Nucleus accumbens (tissue), 56 donors: ENCODE results near the gene SPRING1.
"Not testable (repeated sequence)": the region's sequence is repeated elsewhere in the genome, so short reads cannot be mapped to it uniquely, and the experiment has no call there.

Source experiments
- DNase-seq, 56 donors: peaks; one replicate each; lab custom pipeline; 2025; lab: John Stamatoyannopoulos, UW

SPRING1 gene, protein sequence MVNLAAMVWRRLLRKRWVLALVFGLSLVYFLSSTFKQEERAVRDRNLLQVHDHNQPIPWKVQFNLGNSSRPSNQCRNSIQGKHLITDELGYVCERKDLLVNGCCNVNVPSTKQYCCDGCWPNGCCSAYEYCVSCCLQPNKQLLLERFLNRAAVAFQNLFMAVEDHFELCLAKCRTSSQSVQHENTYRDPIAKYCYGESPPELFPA

DNA sequence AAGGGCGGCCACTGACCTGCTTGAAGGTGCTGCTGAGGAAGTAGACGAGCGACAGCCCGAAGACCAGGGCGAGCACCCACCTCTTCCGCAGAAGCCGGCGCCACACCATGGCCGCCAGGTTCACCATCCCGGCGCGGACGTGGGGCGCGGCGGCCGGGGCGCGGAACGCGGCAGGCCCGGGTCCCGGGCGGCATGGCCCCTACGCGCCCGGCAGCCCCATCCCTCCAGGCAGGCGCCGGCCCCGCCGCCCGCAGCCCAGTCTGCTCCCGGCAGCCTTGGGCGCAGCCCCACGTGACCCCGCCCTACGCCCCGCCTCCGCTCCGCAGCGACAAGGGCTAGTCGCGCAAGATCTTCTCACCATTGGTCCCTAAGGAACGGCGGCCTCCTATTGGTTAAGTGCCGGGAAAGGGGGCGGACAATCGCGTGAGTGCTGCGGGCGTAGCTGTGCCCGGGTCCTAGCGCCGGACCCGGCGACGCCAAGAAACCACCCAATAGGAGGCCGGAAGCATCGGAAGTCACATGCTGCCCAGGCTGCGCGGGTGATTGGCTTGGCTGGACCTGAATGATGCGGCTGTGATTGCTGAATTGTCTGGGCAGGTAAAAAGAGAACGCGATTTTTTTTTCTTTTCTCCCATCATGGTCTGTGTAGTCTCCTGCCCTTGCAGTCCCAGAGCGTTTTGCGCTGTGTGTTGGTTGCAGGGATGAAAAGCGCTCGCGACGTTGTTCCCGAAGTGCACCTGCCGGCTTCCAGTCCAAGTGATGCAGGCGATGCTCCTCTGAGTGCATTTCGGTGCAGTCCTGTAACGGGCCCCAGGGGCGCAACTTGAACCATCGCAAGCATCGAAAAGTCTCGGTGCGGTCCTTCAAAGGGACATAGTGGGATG, at the start of gene SPRING1, which contains the start of gene RNFT2:
Gene SPRING1, minus strand, starts transcription at position 296 of the 884 bp plus-strand sequence. Its CDS starts 169 bp downstream, at position 127.
Gene RNFT2, plus strand, starts transcription at position 542 of the 884 bp plus-strand sequence. CDS start 2,183 bp downstream, outside the sequence.
- DNase-seq, result peak; percentile 86 to 100 (median 99)

DNA sequence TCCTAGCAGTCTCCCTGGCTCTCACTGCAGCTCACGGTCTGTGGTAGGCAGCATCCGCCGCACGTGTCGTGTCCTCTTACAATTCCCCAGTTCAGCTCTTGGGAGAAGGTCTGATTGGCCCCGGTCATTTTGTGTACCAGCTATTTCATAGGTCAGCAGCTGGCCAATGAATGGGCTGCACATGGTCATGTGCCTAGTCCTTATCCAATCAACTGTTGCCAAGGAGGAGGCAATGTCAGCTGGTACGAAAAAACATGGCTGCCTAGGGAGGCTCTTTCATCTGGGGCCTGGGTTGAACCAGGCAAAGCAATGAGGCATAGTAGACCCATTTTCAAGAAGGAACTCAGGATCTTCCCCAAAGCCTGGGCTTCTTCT, 46.4 kb upstream of the SPRING1 start:
- DNase-seq, result no peak

DNA sequence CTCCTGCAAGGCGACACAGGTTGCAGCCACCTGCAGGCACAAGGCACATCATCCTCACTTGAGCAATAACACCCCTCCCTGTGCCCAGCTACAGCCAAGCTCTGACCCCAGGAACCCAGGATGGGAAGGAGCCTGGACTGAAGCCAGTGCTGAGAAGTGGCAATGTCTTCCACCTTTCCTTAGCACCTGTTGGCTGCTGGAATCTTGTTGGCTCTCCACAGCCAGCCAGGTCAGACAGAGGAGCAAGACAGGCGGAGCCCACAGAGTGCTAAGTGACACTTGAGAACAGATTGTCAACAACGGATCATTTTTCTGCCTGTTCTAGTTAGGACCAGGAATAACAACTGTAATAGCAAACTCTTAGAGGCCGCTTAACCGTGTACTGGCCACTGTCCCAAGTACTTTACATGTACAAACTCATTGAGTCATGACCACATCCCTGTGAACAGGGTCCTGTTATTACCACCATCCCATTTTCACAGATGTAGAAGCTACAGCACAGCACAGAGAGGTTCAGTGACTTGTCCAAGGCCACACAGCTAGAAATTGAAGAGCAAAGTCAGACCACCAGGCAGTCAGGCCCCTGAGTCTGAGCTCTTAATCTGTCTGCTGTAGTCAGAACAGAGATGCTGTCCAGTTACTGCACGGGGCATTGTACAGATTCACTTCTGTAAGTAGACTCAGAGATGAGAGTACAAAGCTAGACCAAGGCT, 45.8 kb upstream of the SPRING1 start:
- no peak for DNase-seq

DNA sequence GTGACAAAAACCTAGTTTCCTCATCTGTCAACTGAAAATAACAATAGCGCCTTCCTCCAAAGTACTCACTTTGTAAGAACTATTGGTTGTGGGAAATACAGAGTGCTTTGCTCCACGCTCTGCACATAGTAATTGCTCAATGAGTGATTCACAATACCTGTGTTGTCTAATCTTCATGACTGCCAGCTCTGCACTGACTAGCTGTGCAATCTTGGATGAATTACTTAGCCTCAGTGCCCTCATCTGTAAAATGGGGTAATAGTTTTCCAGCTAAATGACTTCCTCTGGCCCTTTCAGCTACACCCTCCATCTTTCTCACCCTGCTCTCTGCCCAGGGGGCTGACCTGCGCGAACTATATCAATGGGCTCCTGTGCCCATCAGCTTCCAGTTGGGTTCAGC, 43.1 kb upstream of the SPRING1 start:
- DNase-seq, result no peak

DNA sequence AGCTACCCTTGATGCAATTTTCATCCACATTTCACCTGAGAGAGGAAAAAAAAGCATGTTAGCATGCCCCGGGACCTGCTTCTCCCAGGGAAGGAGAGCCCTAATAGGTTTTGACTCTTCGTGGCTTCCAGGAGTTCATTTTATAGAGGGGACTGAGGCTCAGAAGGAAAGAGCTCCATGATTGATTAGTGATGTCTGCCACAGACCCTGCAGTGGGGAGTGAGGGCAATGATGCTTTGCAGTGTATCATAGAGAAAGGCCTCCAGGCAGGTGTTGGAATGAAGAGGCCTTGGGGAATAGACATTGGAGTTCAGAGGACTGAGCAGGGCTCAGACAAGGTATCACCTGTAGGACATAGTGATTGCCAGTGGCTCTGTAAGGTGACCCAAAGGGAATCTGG, 41.7 kb upstream of the SPRING1 start:
- DNase-seq, result no peak

DNA sequence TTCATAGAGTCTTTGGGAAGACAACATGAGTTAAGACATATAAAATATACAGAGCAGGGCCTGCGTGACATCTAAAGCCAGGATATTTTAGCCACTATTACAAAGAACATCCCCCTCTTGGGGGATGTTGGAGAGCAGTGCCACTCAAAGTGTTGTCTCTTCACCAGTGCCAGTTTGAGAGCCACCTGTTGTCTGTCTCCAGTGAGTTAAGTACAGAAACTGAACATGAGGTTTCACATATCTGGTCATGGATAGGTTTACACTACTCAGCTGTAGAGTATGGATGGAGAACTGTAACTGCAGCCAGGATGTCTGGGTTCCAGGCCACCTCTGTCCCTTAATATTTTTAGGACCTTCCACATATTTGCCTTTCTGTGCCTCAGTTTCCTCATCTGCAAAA, 39.4 kb upstream of the SPRING1 start:
- DNase-seq, result no peak

DNA sequence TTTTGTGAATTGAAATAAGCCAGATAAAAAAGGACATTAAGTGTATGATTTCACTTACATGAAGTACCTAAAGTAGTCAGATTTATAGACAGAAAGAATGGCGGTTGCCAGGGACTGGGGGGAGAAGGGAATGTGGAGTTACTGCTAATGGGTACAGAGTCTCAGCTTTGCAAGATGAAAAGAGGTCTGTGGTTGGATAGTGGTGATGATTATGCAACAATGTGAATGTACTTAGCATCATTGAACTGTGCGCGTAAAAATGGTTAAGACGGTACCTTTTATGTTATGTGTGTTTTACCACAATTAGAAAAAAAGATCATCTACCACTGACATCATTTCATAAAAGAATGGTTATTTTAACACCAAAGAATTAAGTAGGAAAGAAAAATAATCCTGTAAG, 36.2 kb upstream of the SPRING1 start:
- no peak for DNase-seq

DNA sequence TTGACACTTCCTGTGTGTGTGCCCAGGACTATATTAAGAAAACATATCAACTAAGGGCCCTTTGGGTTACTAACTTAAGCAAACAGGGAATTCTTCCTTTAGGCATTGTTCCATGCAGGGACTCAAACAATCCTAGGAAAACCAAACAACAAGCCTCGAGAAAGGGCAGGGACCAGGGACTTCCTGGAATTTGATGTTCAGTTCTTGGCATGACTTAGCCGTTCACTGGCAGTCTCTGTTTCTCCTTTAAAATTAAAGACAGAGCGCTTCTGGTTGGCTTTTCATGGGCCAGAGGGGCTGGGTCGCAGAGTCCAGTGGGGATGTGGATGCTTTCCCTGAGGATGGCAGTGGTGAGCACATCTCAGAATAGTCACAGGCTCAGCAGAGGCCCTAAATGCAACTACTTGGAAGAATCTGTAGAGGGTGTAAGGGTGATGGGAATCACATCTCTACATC, 35.4 kb upstream of the SPRING1 start:
- DNase-seq, result no peak

DNA sequence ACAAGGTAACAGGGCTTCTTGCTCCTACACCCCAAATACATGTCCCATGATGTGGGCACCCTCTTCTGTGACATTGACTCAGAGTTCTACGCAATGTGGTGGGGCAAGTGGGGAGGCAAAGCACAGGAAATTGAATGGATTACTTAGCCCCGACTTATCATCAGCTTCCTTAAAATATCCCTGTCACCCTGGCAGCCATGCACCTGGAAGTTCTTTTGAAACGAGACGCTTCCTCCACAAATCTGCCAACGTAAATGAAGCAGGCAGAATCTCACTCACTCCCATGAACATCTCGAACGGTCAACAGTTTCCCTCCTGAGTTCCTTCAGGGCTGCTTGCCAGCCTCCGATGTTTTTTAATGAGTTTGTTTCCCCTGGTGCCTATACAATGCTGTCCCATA, 33.8 kb upstream of the SPRING1 start:
- DNase-seq, result peak in 5 of 56 donors; percentile 0 to 4 (median 1)

DNA sequence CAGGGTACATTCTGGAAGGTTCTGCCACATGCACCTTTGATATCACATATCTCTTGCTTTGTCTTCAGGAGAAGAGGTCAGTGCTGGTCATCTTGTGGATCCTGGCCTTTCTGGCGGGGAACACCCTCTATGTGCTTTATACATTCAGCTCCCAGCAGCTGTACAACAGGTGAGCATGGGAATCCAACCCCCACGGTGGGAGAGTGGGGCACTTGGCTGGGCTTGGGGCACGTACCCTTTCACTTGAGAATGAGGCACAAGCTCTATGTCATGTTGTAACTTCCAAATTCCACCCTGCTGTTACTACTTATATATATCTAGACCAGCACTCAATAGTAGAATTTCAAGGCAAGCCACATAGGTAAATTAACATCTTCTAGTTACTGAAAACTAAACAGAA, 28.9 kb upstream of the SPRING1 start:
- no peak for DNase-seq

DNA sequence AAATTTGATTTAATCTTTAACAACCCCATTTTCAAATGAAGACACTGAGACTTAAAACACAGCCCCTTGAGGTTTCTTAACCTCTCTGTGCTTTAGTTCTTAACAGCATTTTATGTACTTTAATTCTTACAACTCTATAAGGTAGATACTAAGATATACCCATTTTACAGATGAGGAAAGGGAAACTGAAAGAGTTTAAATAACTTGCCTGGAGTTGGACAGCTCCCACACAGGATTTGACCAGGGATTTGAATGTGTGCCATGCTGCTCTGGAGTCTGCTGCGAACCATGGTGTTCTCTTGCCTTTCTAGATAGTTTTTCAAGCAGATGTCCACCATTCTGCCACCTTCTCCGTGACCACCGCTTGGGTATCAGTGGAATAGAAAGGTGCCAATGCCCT, 28.4 kb upstream of the SPRING1 start:
- no peak for DNase-seq

DNA sequence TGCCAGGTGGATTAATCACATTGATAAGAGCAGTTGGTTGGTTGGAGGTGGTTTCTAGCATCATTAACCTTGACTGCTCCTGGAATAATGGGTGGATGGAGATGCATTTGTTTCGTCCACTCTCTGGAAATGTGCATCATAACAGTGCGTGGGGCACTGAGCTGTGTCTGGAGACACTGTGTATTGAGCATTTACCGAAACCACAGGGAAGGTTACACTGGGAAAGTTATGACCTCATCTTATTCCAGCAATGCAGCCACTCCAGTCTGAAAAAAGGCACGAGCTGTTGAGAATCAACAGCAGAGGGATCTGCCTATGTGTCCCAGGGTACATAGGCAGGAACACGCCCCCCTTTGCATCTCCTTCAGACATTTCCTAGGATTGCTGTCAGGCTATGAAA, 27.4 kb upstream of the SPRING1 start:
- DNase-seq, result no peak

DNA sequence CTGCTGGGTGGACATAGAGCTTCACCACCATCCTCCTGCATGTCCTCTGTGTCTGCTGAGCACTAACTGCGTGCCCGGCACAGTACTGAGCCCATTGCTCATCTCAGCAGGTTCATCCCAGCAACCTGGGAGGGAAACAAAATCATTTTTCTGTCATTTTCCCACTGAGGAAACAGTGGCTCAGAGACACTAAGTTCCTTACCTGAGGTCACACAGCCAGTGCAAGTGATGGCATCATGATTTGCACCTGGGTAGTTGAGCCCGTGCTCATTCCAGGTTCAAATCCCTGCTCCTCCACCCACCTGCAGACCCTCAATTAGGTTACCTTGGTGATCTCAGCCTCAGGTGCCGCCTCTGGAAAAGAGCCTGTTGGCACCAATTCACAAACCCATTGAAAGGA, 23.6 kb upstream of the SPRING1 start:
- no peak for DNase-seq

DNA sequence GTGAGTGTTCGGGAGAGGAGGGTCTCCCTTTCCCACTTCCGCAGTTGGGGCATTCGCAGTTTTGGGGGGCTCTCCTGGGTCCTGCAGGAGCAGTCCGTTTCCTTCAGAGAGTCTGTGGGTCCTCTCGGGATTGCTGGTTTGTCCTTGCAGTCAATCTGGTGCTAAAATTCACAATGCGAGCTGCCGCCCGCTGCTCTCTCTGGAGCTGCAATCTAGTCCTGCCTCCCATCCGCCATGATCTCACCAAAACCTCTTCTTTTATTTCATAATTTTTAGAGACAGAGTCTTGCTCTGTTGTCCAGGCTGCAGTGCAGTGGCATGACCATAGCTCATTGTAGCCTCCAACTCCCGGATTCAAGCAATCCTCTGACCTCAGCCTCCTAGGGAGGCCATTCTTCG, 22.8 kb upstream of the SPRING1 start:
- no peak for DNase-seq

DNA sequence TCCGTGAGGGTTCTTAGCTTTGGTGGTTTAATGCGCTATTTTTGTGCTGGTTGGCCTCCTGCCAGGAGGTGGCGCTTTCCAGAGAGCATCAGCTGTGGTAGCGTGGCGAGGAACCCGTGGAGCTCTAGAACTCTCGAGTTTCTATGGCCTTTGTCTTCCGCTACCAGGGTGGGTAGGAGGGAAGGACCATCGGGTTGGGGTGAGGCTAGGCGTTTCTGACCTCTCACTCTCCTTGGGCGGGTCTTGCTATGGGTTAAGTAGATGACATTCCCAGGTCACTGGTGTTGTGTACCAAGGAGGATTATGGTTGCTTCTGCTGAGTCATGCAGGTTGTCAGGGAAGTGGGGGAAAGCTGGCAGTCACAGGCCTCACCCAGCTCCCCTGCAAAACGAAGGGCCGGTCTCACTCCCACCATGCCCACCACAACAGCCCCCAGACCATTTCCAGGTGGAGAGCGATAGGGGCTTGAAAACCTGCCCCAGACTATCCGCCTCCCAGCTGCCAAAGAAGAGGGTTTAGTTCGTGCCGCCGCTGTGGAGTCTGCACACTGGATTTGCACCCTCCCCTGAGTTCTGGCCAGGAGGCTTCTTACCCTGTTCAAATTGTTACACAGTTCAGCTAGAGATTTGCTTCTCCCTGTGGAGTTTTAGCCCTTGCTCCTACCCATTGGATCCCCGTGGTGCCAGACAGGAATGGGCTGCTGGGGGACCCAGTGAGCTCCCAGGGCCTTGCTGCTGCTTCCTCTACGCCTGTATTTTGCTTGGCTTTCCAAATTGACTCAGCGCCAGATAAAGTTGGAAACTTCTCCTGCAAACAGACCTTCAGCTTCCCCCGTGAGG, 22.1 kb upstream of the SPRING1 start:
- no peak for DNase-seq

DNA sequence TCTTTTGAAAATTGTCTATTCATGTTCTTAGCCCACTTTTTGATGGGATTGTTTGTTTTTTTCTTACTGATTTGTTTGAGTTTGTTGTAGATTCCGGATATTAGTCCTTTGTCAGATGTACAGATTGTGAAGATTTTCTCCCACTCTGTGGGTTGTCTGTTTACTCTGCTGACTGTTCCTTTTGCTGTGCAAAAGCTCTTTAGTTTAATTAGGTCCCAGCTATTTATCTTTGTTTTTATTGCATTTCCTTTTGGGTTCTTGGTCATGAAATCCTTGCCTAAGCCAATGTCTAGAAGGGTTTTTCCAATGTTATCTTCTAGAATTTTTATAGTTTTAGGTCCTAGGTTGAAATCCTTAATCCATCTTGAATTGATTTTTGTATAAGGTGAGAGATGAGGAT, 16.9 kb upstream of the SPRING1 start:
- DNase-seq, result not testable (repeated sequence)

DNA sequence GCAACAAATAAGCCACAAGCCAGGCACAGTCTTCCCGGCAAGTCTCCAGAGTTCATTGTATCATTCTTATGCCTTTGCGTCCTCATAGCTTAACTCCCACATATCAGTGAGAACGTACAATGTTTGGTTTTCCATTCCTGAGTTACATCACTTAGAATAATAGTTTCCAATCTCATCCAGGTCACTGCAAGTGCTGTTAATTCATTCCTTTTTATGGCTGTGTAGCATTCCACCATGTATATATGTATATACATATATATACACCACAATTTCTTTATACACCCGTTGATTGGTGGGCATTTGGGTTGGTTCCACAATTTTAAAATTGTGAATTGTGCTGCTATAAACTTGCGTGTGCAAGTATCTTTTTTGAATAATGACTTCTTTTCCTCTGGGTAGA, 16.2 kb upstream of the SPRING1 start:
- not testable (repeated sequence) for DNase-seq

DNA sequence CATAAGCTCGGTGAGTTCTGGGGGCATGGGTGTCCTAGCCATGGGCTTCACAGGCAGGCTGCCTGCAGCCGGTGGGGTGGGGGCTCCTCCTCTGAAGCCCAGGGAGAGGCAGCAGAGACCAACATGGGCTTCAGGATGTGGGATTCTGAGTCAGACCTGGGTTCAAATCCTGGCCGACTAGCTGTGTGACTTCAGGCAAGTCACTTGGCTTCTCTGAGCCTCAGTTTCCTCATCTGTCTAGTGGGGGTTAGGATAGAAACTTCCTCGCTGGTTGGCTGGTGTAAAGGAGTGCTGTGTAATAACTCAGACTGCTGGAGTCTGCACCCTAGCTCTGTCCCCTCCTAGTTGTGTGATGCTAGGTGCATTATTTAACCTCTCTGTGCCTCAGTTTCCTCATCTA, 12.4 kb upstream of the SPRING1 start:
- DNase-seq, result no peak

DNA sequence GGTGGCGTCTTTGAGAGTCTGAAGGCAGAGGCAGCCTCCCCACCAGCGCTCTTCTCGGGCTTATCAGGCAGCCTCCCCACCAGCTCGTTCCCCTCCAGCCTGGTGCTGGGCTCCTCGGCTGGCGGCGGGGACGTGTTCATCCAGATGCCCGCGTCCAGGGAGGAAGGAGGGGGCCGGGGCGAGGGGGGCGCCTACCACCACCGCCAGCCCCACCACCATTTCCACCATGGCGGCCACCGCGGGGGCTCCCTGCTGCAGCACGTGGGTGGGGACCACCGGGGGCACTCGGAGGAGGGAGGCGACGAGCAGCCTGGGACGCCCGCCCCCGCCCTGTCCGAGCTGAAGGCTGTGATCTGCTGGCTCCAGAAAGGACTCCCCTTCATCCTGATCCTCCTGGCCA, 12.0 kb upstream of the SPRING1 start:
- no peak for DNase-seq

DNA sequence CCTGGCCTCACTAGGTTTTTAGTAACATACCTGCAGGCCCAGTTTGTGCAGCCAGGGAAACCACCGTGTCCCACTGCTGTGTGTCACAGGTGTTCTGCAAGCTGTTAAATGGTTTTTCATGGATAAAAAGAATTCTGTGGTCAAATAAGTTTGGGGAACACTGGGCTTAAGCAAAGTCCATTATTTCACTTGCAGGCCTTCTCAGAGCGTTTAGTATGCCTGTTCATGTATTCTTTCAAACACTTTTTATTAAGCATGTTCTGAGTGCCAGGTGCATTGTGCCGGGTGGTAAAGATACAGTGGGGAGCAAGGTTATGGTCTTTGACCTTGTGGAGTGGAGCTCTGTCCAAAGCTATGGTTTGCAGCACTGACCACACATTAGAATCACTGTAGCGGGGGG, 7.7 kb upstream of the SPRING1 start:
- DNase-seq, result no peak
